Motor neuron (in vitro differentiated cells): ENCODE results near the gene DDX24. TPM values are rescaled to one million over a fixed set of nuclear protein-coding genes. Genes with fewer than 3 reads are reported as not detected.

Experiments used
- ATAC-seq, 8 experiments: fragments of 200-7000 bp; cut with Tn5 transposase; replicated peaks in 6 of 8; 2 replicates each; pipeline ENCODE4 v1.8.0; 2021; ENCODE audit warnings: mild to moderate bottlenecking in 8 of 8, moderate library complexity in 8 of 8
- H3K27ac ChIP-seq, 2 donors: fragments of 250-450 bp; sonication (Bioruptor Pico); 2 replicates each; pipeline ENCODE4 v1.9.0; 2021; ENCODE audit warnings: antibody characterized with exemption in 2 of 2, mild to moderate bottlenecking in 2 of 2, moderate library complexity in 1 of 2
- H3K4me1 ChIP-seq, 2 donors: fragments of 250-450 bp; sonication (Bioruptor Pico); replicated peaks in 1 of 2; 2 replicates each; pipeline ENCODE4 v1.6.1; 2021; ENCODE audit warnings: antibody characterized with exemption in 2 of 2, mild to moderate bottlenecking in 2 of 2, moderate library complexity in 1 of 2
- H3K4me3 ChIP-seq, 5 donors: fragments of 250-450 bp; sonication (Bioruptor Pico); 2 replicates each; pipeline ENCODE4 v1.9.0; 2021; ENCODE audit warnings: antibody characterized with exemption in 5 of 5, mild to moderate bottlenecking in 5 of 5, moderate library complexity in 4 of 5
- WGBS, 10 experiments: fragments of 450-650 bp; shearing (Covaris generic); methylation state at CpG; one replicate each; pipeline ENCODE4 v1.0.0; 2022; 5-methylcytosine and 5-hydroxymethylcytosine counted together
- in situ Hi-C, 9 experiments: fragments of 400-800 bp; cut with MboI; loops; one replicate each; pipeline ENCODE4 v1.15.0; 2021; ENCODE audit warnings: low sequenced_read_pairs in 9 of 9, low pct_unique_long_range_greater_than_20kb in 2 of 9; ENCODE audit not compliant: unreplicated experiment in 9 of 9
- total RNA-seq, 8 experiments: library from RNA; unstranded; fragments of 300-600 nt; gene quantifications; 2 replicates each; pipeline versions ENCODE4 v1.2.3 to v1.2.4, GENCODE V29; 2022

The DDX24 gene
- total RNA-seq, 8 experiments from 2014 or later: 207 to 327 (median 243) TPM

DNA sequence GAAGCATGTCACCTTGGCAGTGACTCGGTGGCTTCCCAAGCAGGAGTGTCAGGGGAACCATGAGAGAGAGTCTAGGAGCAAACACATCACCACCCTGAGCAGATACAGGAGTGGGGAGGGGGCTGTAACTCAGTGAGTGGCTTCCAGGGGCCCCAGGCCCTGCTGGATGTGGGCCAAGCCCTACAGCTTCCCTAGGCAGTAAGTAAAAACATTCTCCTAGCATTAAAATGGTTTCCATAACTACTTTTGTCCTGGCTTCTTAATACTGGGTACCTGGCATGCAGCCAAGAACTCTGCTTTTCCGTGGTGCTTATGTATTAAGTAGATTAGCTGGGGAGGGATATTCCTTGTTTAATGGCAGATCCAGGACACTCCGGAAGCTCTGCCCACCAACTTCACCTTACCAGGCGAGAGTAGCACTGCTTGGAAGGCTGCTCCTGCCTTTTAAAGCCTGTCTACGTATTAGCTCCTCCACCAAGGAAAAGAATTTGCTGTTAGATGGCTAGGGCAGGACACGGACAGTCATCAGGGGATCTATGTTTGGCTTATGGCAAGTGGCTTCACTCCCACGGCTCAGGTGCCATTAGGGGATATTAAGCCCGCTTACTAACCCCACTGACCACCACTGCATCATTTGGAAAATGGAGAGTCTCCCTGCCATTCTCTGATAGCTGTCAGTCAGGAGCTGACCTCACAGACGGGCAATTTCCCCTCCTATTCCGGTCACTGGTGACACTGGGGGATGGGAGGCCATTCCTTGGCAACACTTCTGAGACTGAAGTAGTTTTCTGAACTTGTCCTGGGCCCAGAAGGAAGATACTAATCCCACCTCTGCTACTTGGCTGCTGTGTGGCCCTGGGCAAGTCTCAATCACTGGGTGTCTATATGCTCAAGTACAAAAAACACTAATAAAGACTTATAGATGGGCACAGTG lies 32.0 kb downstream of the DDX24 start:
- Histone ChIP-seq H3K27ac (peak overlapping the region; percentile 15 to 25), H3K4me1 (peaks cover 14 to 34% of the 10 kb centered on the region in 2 donors), H3K4me3 (no peak overlapping the region)
- peak in 5 of 8 experiments; percentile 79 to 86 (median 84) for ATAC-seq
- in situ Hi-C loops: no loop called here
- 40 to 86% (median 75%) methylated on average over 1 to 7 of the region's 10 CpGs; no CpG with 5 or more reads in 3 of the 10 experiments for WGBS, 10 experiments

DNA sequence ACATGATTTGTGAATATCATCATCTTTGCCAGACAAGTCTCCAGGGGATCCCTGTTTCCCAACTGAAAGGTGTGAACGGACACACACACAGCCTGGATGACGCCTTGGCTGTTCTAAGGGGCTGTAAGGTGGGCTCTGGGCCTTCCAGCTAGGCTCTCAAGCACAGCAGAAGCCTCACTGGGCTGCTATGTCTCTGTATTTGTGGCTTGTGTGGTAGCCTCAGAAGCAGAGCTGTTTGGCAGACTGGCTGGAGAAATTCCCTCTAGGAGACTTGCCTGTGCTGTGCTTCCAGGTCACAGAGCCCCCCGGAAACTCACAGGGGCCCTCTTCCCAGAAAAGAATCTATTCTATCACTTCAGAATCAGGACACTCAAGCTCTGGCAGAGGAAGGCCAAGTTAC lies 33.4 kb downstream of the DDX24 start:
- 80 to 100% (median 100%) methylated on average over 1 of the region's 3 CpGs; no CpG with 5 or more reads in 5 of the 10 experiments for WGBS, 10 experiments
- Histone ChIP-seq H3K4me3 (no peak overlapping the region), H3K4me1 (peaks cover 14 to 34% of the 10 kb centered on the region in 2 donors), H3K27ac (peak overlapping the region in 1 of 2 donors; percentile 32)
- in situ Hi-C loops: no loop called here
- ATAC-seq: no peak

DNA sequence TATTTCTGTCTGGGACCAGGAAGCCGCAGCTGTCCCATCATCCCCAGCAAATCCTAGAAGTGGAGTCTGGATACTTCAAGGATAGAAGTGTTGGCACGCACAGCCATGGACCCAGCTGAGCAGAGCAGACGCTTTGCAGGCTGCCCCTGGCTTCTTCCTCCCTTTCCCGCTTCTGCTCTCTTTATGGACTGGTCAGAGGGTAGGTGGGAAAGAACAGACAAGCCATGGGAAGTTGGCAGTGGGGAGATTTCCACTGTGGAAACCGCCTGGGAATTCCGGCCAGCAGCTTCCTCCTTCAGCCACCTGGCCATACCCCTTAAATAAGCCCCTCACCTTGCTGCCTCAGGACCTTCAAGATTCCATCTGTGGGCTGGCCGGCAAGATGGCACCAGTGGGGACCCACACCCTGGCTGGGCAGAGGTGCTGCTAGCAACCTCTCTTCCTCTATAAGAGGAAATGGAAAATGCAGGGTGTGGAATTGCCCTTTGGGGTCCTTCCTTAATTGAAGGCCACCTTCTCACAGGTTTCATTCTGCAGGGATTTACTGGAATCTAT lies 34.2 kb downstream of the DDX24 start:
- 40 to 90% (median 70%) methylated on average over 1 to 4 of the region's 7 CpGs; no CpG with 5 or more reads in 3 of the 10 experiments for WGBS, 10 experiments
- no peak for ATAC-seq
- H3K4me1 ChIP-seq: peaks cover 14 to 32% of the 10 kb centered on the region in 2 donors
- in situ Hi-C loops: no loop called here
- no peak overlapping the region for H3K27ac ChIP-seq
- H3K4me3 ChIP-seq: no peak overlapping the region

DNA sequence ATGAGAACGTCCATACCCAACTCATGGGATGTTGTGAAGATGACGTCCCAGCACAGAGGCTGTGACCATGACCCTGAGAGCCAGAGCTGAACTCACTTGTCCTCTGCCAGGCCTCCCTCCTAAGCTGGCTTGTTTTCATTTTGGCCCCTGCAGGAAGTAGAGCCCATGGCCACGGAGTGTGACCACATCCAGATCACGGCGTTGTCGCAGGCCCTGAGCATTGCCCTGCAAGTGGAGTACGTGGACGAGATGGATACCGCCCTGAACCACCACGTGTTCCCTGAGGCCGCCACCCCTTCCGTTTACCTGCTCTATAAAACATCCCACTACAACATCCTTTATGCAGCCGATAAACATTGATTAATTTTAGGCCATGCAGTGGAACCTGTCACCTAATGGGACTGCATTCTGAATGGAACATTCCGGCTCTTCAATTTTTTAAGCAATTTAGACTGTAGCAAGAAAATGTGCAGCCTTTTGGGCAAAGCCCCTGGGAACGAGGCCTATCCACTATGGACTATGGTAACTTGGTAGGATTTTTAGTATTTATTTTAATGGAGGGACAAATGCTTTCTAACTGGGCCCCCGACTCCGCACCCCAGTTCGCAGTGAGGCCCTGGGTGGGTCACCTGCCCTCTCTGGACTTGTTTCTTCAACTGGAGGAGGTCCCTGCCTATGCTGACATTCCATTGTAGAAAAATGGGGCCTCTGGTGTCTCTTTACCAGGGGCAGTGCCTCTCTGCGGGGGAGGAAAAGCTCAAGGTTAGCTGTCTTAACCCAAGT lies 35.2 kb downstream of the DDX24 start:
- Histone ChIP-seq H3K4me3 (no peak overlapping the region), H3K27ac (no peak overlapping the region), H3K4me1 (peaks cover 14 to 22% of the 10 kb centered on the region in 2 donors)
- ATAC-seq: no peak
- in situ Hi-C loops: no loop called here
- WGBS, 10 experiments: 83 to 100% (median 90%) methylated on average over 2 to 16 of the region's 19 CpGs; no CpG with 5 or more reads in 4 of the 10 experiments

DNA sequence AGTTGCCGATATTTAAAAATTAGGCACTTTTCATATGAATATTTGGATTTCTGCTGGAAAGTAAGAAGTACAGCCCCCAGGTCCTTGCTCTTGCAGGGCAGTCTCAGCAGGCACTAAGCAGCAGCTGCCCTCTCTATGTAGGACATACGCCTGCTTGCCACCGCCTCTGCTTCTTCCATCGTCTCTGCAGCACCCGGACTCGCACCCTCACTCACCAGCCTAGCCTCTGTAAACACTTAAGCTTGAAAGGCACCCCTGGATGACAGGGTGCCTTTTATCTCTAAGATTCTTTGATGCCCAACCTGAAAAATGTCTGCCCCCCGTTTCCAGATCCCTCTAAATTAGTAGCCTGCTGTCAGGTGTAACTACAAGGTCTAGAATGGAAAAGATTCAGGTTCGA lies 35.9 kb downstream of the DDX24 start:
- Histone ChIP-seq H3K27ac (no peak overlapping the region), H3K4me1 (peaks cover 14 to 22% of the 10 kb centered on the region in 2 donors), H3K4me3 (no peak overlapping the region)
- in situ Hi-C loops: no loop called here
- WGBS, 10 experiments: 20 to 100% (median 95%) methylated on average over 1 to 7 of the region's 8 CpGs; no CpG with 5 or more reads in 2 of the 10 experiments
- ATAC-seq: no peak

DNA sequence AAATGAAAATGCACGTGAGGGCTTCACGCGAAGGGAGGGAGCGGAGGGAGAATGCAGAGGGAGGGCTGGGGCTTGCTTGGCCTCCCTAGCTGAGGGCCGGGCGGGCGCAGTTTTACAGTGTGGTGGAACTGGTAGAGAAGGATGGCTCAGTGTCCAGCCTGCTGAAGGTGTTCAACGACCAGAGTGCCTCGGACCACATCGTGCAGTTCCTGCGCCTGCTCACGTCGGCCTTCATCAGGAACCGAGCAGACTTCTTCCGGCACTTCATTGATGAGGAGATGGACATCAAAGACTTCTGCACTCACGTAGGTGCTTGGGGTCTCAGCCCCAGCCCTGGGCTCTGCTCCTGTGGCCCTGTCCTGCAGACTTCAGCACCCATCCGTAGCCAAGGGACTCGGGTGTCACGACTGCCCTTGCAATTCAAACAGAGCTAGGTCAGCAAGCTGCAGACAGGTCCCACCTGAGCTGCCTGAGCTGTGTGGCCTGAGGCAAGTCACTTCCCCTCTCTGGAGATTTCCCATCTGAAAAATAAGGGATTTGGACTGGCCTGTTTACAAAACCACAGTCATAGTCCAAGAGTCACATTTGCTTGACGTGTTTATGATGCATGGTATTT lies 36.4 kb downstream of the DDX24 start:
- 60 to 100% (median 95%) methylated on average over 1 to 10 of the region's 20 CpGs; no CpG with 5 or more reads in 1 of the 10 experiments for WGBS, 10 experiments
- no peak overlapping the region for H3K4me3 ChIP-seq
- no peak for ATAC-seq
- H3K4me1 ChIP-seq: peaks cover 12 to 22% of the 10 kb centered on the region in 2 donors
- H3K27ac ChIP-seq: no peak overlapping the region
- in situ Hi-C loops: no loop called here

DNA sequence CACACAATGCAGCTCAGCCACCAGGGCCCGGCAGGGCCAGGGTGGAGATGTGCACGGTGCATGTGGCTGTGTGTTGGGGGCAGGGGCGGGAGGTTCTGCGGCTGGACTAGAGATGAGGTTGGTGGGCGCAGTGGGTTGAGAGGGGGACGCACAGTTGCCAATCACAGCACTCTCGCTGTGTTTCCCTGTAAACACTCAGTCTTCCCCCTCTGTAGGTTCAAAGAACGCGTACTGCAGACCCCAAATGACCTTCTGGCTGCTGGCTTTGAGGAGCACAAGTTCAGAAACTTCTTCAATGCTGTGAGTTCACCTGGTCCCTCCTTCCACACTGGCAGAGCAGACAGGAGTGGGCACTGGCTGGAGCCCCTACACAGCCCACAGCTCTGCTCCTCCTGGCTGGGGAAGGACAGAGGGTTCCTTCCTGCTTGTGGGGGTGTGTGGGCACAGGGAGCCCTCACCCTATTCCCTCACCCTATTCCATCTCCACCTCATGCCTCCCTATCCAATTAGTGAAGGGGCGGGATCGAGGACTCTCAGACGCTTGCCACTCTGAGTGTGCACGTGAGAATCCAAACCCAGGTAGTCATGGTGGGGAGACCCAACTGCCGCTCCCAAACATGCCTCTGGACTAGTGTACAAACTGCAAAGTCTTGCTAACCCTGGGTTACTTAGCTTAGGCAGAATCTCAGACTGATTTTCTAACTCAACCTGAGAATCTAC lies 37.1 kb downstream of the DDX24 start:
- H3K4me1 ChIP-seq: peaks cover 6 to 16% of the 10 kb centered on the region in 2 donors
- H3K27ac ChIP-seq: no peak overlapping the region
- in situ Hi-C loops: no loop called here
- no peak overlapping the region for H3K4me3 ChIP-seq
- 78 to 100% (median 93%) methylated on average over 1 to 6 of the region's 14 CpGs; no CpG with 5 or more reads in 5 of the 10 experiments for WGBS, 10 experiments
- ATAC-seq: peak in 2 of 8 experiments; percentile 1 to 15

DNA sequence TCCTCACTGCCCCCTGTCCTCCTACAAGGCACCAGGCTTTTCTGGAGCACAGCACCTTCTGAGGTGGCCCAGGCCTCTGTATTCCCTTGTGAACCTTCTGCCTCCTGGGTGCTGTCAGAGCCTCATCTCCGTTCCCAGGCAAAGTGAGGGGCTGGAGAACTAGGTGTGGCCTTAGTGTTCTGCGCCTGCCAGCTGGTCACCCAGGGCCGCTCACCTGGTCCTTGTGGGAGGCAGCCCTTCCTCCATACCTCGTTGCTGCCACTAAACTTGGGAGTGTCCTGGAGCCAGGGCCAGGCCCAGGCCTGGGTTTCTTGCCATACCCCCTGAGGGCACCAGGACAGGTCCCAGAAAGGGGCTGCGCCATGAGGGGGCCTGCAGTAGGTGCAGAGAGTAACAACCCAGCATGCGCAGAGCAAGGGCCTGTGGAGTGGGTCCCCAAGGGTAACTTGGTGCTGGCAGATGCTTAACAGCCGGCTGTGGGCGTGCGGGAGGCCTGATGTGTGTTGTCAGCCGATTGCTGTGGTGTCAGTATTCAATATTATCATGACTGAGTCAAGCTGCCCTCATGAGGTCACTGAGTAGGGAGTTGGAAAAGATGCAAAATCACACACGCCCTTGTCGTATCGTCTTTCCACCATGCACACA lies 37.8 kb downstream of the DDX24 start:
- ATAC-seq: peak in 4 of 8 experiments; percentile 14 to 88 (median 60)
- 60 to 100% (median 91%) methylated on average over 1 to 6 of the region's 13 CpGs; no CpG with 5 or more reads in 4 of the 10 experiments for WGBS, 10 experiments

DNA sequence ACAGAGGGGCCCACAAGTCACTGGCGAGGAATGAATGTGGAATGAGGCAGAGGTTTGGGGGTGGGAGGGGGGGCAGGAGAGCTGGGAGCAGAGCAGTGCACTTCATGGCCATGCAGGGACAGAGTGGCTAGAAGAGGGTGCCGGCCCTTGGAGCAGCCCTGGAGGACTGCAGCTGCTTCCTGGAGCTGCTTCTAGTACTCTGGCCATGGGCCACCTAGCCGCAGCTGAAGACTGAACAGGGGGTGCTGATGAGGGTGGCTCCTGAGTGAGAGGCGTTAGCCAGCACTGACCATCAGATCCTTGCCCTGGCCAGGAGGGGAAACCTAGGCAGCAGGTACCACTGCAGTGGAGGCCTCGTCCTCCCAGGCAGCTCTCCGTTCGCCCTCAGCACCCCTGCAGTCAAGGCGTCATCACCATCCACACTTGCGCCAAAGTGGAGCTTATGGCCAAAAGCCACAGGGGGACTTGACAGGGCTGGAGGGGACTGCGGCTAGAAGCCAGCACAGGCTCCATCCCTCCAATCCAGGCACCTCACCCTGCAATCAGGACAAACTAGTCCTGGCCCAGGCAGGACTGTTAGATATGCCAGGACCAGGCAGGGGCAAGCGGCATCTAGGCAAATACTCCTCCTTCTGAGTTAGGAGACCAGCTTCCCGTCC lies 38.4 kb downstream of the DDX24 start:
- in situ Hi-C loops: no loop called here
- peak in 1 of 8 experiments; percentile 4 for ATAC-seq
- peaks cover 0 to 6% of the 10 kb centered on the region in 2 donors for H3K4me1 ChIP-seq
- WGBS, 10 experiments: 0 to 100% (median 80%) methylated on average over 1 to 3 of the region's 12 CpGs; no CpG with 5 or more reads in 5 of the 10 experiments
- no peak overlapping the region for H3K4me3 ChIP-seq
- H3K27ac ChIP-seq: no peak overlapping the region

More for the DNA sequence above, 37.8 kb downstream of the DDX24 start:
- H3K4me3 ChIP-seq: no peak overlapping the region
- in situ Hi-C loops: no loop called here
- H3K27ac ChIP-seq: no peak overlapping the region
- peaks cover under 1 to 12% of the 10 kb centered on the region in 2 donors for H3K4me1 ChIP-seq

DNA sequence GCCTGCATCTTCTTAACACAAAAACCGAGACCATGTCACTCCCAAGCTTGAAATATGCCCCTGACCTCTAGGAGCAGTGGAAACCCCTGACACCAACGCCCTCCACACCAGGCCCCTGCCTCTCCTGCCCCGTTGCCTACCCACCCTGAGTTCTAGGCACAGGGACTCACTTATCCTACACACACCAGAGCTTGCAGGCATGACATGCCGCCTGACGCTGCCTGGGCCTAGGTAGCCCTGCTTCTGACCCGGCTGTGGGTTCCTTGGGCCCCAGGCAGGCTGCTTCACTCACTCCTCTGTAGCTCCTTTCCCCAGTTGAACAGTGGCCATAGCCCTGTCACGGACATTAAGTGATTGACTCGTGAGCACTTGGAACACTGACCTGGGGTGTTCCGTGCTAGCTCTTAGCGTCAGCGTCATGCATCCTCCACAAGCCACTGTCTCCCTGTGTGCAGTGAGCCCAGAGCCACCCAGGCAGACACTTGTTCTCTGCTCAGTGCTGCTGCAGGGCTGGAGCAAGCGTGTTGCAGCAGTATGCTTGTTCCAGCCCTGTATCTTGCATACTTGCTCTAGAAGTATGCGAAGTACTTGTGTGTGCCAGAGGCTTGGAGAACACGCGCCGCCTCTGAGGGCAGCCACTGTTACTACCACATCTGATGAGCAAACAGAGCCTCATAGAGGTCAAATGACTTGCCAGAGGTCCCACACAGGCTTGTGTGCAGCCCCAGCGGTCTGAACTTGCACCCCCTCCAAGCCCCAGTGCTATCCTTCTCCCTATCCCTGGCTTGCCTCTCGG lies 39.3 kb downstream of the DDX24 start:
- WGBS, 10 experiments: 30 to 100% (median 87%) methylated on average over 2 to 8 of the region's 18 CpGs; no CpG with 5 or more reads in 3 of the 10 experiments
- Histone ChIP-seq H3K4me1 (peaks cover 0 to 6% of the 10 kb centered on the region in 2 donors), H3K27ac (no peak overlapping the region), H3K4me3 (no peak overlapping the region)
- in situ Hi-C loops: no loop called here
- peak in 7 of 8 experiments; percentile 12 to 79 (median 38) for ATAC-seq
